ENCODE results near the gene DDX28. TPM values are rescaled to one million over a fixed set of nuclear protein-coding genes. Genes with fewer than 3 reads are reported as not detected.

Gene DDX28, protein sequence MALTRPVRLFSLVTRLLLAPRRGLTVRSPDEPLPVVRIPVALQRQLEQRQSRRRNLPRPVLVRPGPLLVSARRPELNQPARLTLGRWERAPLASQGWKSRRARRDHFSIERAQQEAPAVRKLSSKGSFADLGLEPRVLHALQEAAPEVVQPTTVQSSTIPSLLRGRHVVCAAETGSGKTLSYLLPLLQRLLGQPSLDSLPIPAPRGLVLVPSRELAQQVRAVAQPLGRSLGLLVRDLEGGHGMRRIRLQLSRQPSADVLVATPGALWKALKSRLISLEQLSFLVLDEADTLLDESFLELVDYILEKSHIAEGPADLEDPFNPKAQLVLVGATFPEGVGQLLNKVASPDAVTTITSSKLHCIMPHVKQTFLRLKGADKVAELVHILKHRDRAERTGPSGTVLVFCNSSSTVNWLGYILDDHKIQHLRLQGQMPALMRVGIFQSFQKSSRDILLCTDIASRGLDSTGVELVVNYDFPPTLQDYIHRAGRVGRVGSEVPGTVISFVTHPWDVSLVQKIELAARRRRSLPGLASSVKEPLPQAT
- 17.0 to 20.9 TPM (median 20.2 TPM) in 5 replicates for total RNA-seq (2022; extraction: Qiagen RNA extraction)

DNA sequence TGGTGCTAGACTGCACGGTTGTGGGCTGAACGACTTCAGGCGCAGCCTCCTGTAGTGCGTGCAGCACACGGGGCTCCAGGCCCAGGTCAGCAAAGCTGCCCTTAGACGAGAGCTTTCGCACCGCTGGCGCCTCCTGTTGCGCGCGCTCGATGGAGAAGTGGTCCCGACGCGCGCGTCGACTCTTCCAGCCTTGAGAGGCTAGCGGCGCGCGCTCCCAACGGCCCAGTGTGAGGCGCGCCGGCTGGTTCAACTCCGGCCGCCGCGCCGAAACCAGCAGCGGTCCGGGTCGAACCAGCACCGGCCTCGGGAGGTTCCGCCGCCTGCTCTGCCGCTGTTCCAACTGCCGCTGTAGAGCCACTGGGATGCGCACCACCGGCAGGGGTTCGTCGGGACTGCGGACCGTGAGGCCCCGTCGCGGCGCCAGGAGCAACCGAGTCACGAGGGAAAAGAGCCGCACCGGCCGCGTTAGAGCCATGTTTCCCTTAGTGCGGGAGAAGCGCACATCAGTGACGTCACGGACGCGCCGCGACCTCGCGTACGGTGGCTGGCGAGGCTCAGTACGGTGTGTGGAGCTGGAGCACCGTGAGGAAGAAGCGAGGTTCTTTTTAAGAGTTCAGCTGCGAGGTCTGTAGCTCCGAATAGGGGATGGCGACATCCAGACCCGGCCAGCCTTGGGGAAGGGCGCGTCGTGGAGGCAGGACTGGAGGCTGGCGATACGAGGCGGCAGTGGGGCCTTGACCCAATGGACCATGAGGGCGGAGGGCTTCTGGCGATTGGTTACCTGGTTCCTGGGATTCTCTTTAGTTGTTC lies at the start of gene DDX28, which contains the start of gene DUS2:
Gene DDX28 (minus strand): TSS at position 505 of the 810 bp plus-strand sequence. CDS start 30 bp downstream, at position 475.
Gene DUS2 (plus strand): TSS at position 557 of the 810 bp plus-strand sequence. CDS start 14,740 bp downstream, outside the sequence.

GRCh38 chr16:68015681-68016080 lies 7.4 kb downstream of the DDX28 start, which contains the start of gene DPEP2NB:
TSS of gene DPEP2NB (minus strand) at chr16:68015911. CDS start at chr16:68015770, 141 bp downstream.

GRCh38 chr16:67998779-67999688 lies 24.0 kb downstream of the DDX28 start, which contains the start of gene DPEP2:
TSS of gene DPEP2 (minus strand) at chr16:67999484. CDS start at chr16:67993212, 6,272 bp downstream.

GRCh38 chr16:67979955-67980678 lies 42.9 kb downstream of the DDX28 start, which contains the start of gene DPEP3:
TSS of gene DPEP3 (minus strand) at chr16:67980499. CDS start at chr16:67980380, 119 bp downstream.

Other genes with a start within 250 kb of the DDX28 start
- gene RANBP10, start 216.7 kb downstream of the DDX28 start, total RNA-seq (2022; extraction: Qiagen RNA extraction), result 8.3 to 10.2 TPM (median 9.6 TPM) in 5 replicates
- gene TSNAXIP1, start 216.3 kb downstream of the DDX28 start, total RNA-seq (2022; extraction: Qiagen RNA extraction), result 0.40 to 0.83 TPM (median 0.61 TPM) in 5 replicates
- gene THAP11, start 180.9 kb downstream of the DDX28 start, total RNA-seq (2022; extraction: Qiagen RNA extraction), result 26.4 to 43.9 TPM (median 41.9 TPM) in 5 replicates
- 226 to 250 TPM (median 240 TPM) in 5 replicates for gene NUTF2, start 176.3 kb downstream of the DDX28 start, total RNA-seq (2022; extraction: Qiagen RNA extraction)
- 25.7 to 33.9 TPM (median 29.4 TPM) in 5 replicates for gene CENPT, start 175.5 kb downstream of the DDX28 start, total RNA-seq (2022; extraction: Qiagen RNA extraction)
- 42.6 to 67.0 TPM (median 63.9 TPM) in 5 replicates for gene EDC4, start 150.2 kb downstream of the DDX28 start, total RNA-seq (2022; extraction: Qiagen RNA extraction)
- 0.14 to 0.32 TPM (median 0.27 TPM) in 4 of 5 replicates, not detected in the other for gene NRN1L, start 138.3 kb downstream of the DDX28 start, total RNA-seq (2022; extraction: Qiagen RNA extraction)
- 11.0 to 19.4 TPM (median 16.2 TPM) in 5 replicates for gene PSKH1, start 130.0 kb downstream of the DDX28 start, total RNA-seq (2022; extraction: Qiagen RNA extraction)
- gene CTRL, start 91.4 kb downstream of the DDX28 start, total RNA-seq (2022; extraction: Qiagen RNA extraction), result 1.2 to 2.7 TPM (median 1.6 TPM) in 5 replicates
- 36.5 to 61.0 TPM (median 54.1 TPM) in 5 replicates for gene PSMB10, start 86.4 kb downstream of the DDX28 start, total RNA-seq (2022; extraction: Qiagen RNA extraction)
- gene LCAT, start 79.1 kb downstream of the DDX28 start, total RNA-seq (2022; extraction: Qiagen RNA extraction), result 6.5 to 12.5 TPM (median 11.5 TPM) in 5 replicates
- gene SLC12A4, start 54.6 kb downstream of the DDX28 start, total RNA-seq (2022; extraction: Qiagen RNA extraction), result 23.7 to 35.7 TPM (median 32.6 TPM) in 5 replicates
- gene DPEP3, start 42.7 kb downstream of the DDX28 start, total RNA-seq (2022; extraction: Qiagen RNA extraction), result not detected in 5 replicates
- gene DPEP2, start 23.7 kb downstream of the DDX28 start, total RNA-seq (2022; extraction: Qiagen RNA extraction), result not detected in 5 replicates
- not detected in 5 replicates for gene DPEP2NB, start 7.3 kb downstream of the DDX28 start, total RNA-seq (2022; extraction: Qiagen RNA extraction)
- gene DUS2, start 52 bp upstream of the DDX28 start, total RNA-seq (2022; extraction: Qiagen RNA extraction), result 16.2 to 19.8 TPM (median 17.6 TPM) in 5 replicates
- 14.5 to 15.4 TPM (median 14.9 TPM) in 5 replicates for gene NFATC3, start 62.1 kb upstream of the DDX28 start, total RNA-seq (2022; extraction: Qiagen RNA extraction)
- gene ESRP2, start 212.9 kb upstream of the DDX28 start, total RNA-seq (2022; extraction: Qiagen RNA extraction), result 0.09 to 0.14 TPM (median 0.14 TPM) in 3 of 5 replicates, not detected in the others
- 12.2 to 16.1 TPM (median 15.3 TPM) in 5 replicates for gene PLA2G15, start 222.1 kb upstream of the DDX28 start, total RNA-seq (2022; extraction: Qiagen RNA extraction)
- 28.6 to 35.7 TPM (median 31.8 TPM) in 5 replicates for gene SLC7A6, start 241.3 kb upstream of the DDX28 start, total RNA-seq (2022; extraction: Qiagen RNA extraction)

Data from A549 treated with CORT108297 at 1 μM for 4 hours (cell line).